Measurements from ENCODE around the gene PIANP.
A peak's percentile ranks its signal among the peaks of the same experiment; 100 is the strongest.

Gene PIANP

GRCh38 chr12:6703631-6704030 is 3.0 kb upstream of the PIANP start:
- Histone ChIP-seq H3K36me3 (ENCODE audit: control insufficient read depth in 1 of 2, insufficient read depth in 2 of 2, low read length in 2 of 2) (no peaks in the 10 kb centered on the region), H3K9me3 (ENCODE audit: insufficient read depth, low read depth, low read length) (no peaks in the 10 kb centered on the region), H4K8ac (ENCODE audit: low read depth, low read length) (no peak overlapping the region), H3K18ac (ENCODE audit: low read length) (no peak overlapping the region), H3K4me2 (ENCODE audit: low read length) (no peak overlapping the region), H3K9ac (ENCODE audit: low read length) (no peak overlapping the region), H2AFZ (ENCODE audit: insufficient read depth, low read length, poor library complexity) (no peak overlapping the region), H3K4me1 (ENCODE audit: control insufficient read depth in 1 of 2, insufficient read depth in 2 of 2, low read length in 2 of 2) (peaks cover 4 to 8% of the 10 kb centered on the region in 2 experiments), H3K27ac (ENCODE audit: low read depth, low read length) (no peak overlapping the region), H4K12ac (ENCODE audit: low read depth, low read length) (no peak overlapping the region), H2BK5ac (ENCODE audit: low read depth, low read length, poor library complexity) (no peak overlapping the region), H3K14ac (ENCODE audit: low read length) (no peak overlapping the region), H2AK5ac (ENCODE audit: low read length) (no peak overlapping the region), H3K27me3 (ENCODE audit: insufficient read depth, low read length) (peaks cover 26% of the 10 kb centered on the region), H4K91ac (ENCODE audit: low read depth, low read length) (no peak overlapping the region), H2BK120ac (ENCODE audit: insufficient read depth, low read length, poor library complexity) (no peak overlapping the region), H3K79me2 (ENCODE audit: control insufficient read depth, insufficient read depth, low read length, poor library complexity) (no peaks in the 10 kb centered on the region), H2BK12ac (ENCODE audit: low read length) (no peak overlapping the region), H3K79me1 (ENCODE audit: low read length) (no peaks in the 10 kb centered on the region), H3K23ac (ENCODE audit: low read length) (no peak overlapping the region), H3K4me3 (ENCODE audit: low read depth, low read length) (no peak overlapping the region), H3K4ac (ENCODE audit: low read depth, low read length) (no peak overlapping the region)
- WGBS (ENCODE audit: extremely low coverage, insufficient coverage, insufficient read length): no CpG with 5 or more reads among the region's 10 CpGs
- DNase-seq: no peak

GRCh38 chr12:6701078-6701768 is 608 bp upstream of the PIANP start:
- Histone ChIP-seq H3K27ac (ENCODE audit: low read depth, low read length) (no peak overlapping the region), H2BK5ac (ENCODE audit: low read depth, low read length, poor library complexity) (no peak overlapping the region), H3K36me3 (ENCODE audit: control insufficient read depth in 1 of 2, insufficient read depth in 2 of 2, low read length in 2 of 2) (no peaks in the 10 kb centered on the region), H3K79me1 (ENCODE audit: low read length) (no peaks in the 10 kb centered on the region), H2AK5ac (ENCODE audit: low read length) (no peak overlapping the region), H3K14ac (ENCODE audit: low read length) (no peak overlapping the region), H3K23ac (ENCODE audit: low read length) (no peak overlapping the region), H2BK12ac (ENCODE audit: low read length) (no peak overlapping the region), H3K4me1 (ENCODE audit: control insufficient read depth in 1 of 2, insufficient read depth in 2 of 2, low read length in 2 of 2) (peaks cover 4 to 8% of the 10 kb centered on the region in 2 experiments), H3K9ac (ENCODE audit: low read length) (peak overlapping the region; percentile 16), H3K27me3 (ENCODE audit: insufficient read depth, low read length) (peaks cover 31% of the 10 kb centered on the region), H2BK120ac (ENCODE audit: insufficient read depth, low read length, poor library complexity) (no peak overlapping the region), H3K18ac (ENCODE audit: low read length) (peak overlapping the region; percentile 6), H4K91ac (ENCODE audit: low read depth, low read length) (no peak overlapping the region), H4K8ac (ENCODE audit: low read depth, low read length) (no peak overlapping the region), H3K4me3 (ENCODE audit: low read depth, low read length) (no peak overlapping the region), H3K79me2 (ENCODE audit: control insufficient read depth, insufficient read depth, low read length, poor library complexity) (no peaks in the 10 kb centered on the region), H3K4me2 (ENCODE audit: low read length) (peak overlapping the region; percentile 68), H2AFZ (ENCODE audit: insufficient read depth, low read length, poor library complexity) (no peak overlapping the region), H3K9me3 (ENCODE audit: insufficient read depth, low read depth, low read length) (no peaks in the 10 kb centered on the region), H3K4ac (ENCODE audit: low read depth, low read length) (no peak overlapping the region), H4K12ac (ENCODE audit: low read depth, low read length) (no peak overlapping the region)
- WGBS (ENCODE audit: extremely low coverage, insufficient coverage, insufficient read length): no CpG with 5 or more reads among the region's 13 CpGs
- DNase-seq: no peak

- no peak overlapping the region for H4K8ac ChIP-seq (ENCODE audit: low read depth, low read length)
- H3K18ac ChIP-seq (ENCODE audit: low read length): no peak overlapping the region
- H3K4me3 ChIP-seq (ENCODE audit: low read depth, low read length): no peak overlapping the region
- H3K27ac ChIP-seq (ENCODE audit: low read depth, low read length): no peak overlapping the region
- no peak overlapping the region for H3K14ac ChIP-seq (ENCODE audit: low read length)
- H3K79me1 ChIP-seq (ENCODE audit: low read length): no peaks in the 10 kb centered on the region
- no CpG with 5 or more reads among the region's 65 CpGs for WGBS (ENCODE audit: extremely low coverage, insufficient coverage, insufficient read length)
- no peak overlapping the region for H2AFZ ChIP-seq (ENCODE audit: insufficient read depth, low read length, poor library complexity)
- peaks cover 31% of the 10 kb centered on the region for H3K27me3 ChIP-seq (ENCODE audit: insufficient read depth, low read length)
- no peak overlapping the region for H4K91ac ChIP-seq (ENCODE audit: low read depth, low read length)
- no peaks in the 10 kb centered on the region for H3K79me2 ChIP-seq (ENCODE audit: control insufficient read depth, insufficient read depth, low read length, poor library complexity)
- peaks cover 4 to 8% of the 10 kb centered on the region in 2 experiments for H3K4me1 ChIP-seq (ENCODE audit: control insufficient read depth in 1 of 2, insufficient read depth in 2 of 2, low read length in 2 of 2)
- no peak overlapping the region for H2AK5ac ChIP-seq (ENCODE audit: low read length)
- H4K12ac ChIP-seq (ENCODE audit: low read depth, low read length): no peak overlapping the region
- no peak overlapping the region for H2BK5ac ChIP-seq (ENCODE audit: low read depth, low read length, poor library complexity)
- H3K4ac ChIP-seq (ENCODE audit: low read depth, low read length): no peak overlapping the region
- no peak for DNase-seq
- H3K4me2 ChIP-seq (ENCODE audit: low read length): peak overlapping the region; percentile 59
- no peak overlapping the region for H3K9ac ChIP-seq (ENCODE audit: low read length)
- H2BK12ac ChIP-seq (ENCODE audit: low read length): no peak overlapping the region
- no peaks in the 10 kb centered on the region for H3K36me3 ChIP-seq (ENCODE audit: control insufficient read depth in 1 of 2, insufficient read depth in 2 of 2, low read length in 2 of 2)
- H3K9me3 ChIP-seq (ENCODE audit: insufficient read depth, low read depth, low read length): no peaks in the 10 kb centered on the region
- H3K23ac ChIP-seq (ENCODE audit: low read length): no peak overlapping the region
- no peak overlapping the region for H2BK120ac ChIP-seq (ENCODE audit: insufficient read depth, low read length, poor library complexity)
Observed at GRCh38 chr12:6699989-6700645, 498 bp downstream of the PIANP start.

- no peaks in the 10 kb centered on the region for H3K79me1 ChIP-seq (ENCODE audit: low read length)
- H2AFZ ChIP-seq (ENCODE audit: insufficient read depth, low read length, poor library complexity): no peak overlapping the region
- no peak for DNase-seq
- no peak overlapping the region for H2AK5ac ChIP-seq (ENCODE audit: low read length)
- H4K8ac ChIP-seq (ENCODE audit: low read depth, low read length): no peak overlapping the region
- H3K14ac ChIP-seq (ENCODE audit: low read length): no peak overlapping the region
- H3K4me1 ChIP-seq (ENCODE audit: control insufficient read depth in 1 of 2, insufficient read depth in 2 of 2, low read length in 2 of 2): peaks cover 4 to 8% of the 10 kb centered on the region in 2 experiments
- peaks cover 31% of the 10 kb centered on the region for H3K27me3 ChIP-seq (ENCODE audit: insufficient read depth, low read length)
- WGBS (ENCODE audit: extremely low coverage, insufficient coverage, insufficient read length): no CpG with 5 or more reads among the region's 16 CpGs
- no peak overlapping the region for H2BK12ac ChIP-seq (ENCODE audit: low read length)
- H3K4me2 ChIP-seq (ENCODE audit: low read length): peak overlapping the region; percentile 59
- H2BK5ac ChIP-seq (ENCODE audit: low read depth, low read length, poor library complexity): no peak overlapping the region
- no peaks in the 10 kb centered on the region for H3K36me3 ChIP-seq (ENCODE audit: control insufficient read depth in 1 of 2, insufficient read depth in 2 of 2, low read length in 2 of 2)
- no peak overlapping the region for H3K9ac ChIP-seq (ENCODE audit: low read length)
- no peaks in the 10 kb centered on the region for H3K9me3 ChIP-seq (ENCODE audit: insufficient read depth, low read depth, low read length)
- H3K4me3 ChIP-seq (ENCODE audit: low read depth, low read length): no peak overlapping the region
- H3K23ac ChIP-seq (ENCODE audit: low read length): no peak overlapping the region
- H2BK120ac ChIP-seq (ENCODE audit: insufficient read depth, low read length, poor library complexity): no peak overlapping the region
- H3K27ac ChIP-seq (ENCODE audit: low read depth, low read length): no peak overlapping the region
- no peaks in the 10 kb centered on the region for H3K79me2 ChIP-seq (ENCODE audit: control insufficient read depth, insufficient read depth, low read length, poor library complexity)
- H4K91ac ChIP-seq (ENCODE audit: low read depth, low read length): no peak overlapping the region
- H3K18ac ChIP-seq (ENCODE audit: low read length): no peak overlapping the region
- no peak overlapping the region for H3K4ac ChIP-seq (ENCODE audit: low read depth, low read length)
- H4K12ac ChIP-seq (ENCODE audit: low read depth, low read length): no peak overlapping the region
Observed at GRCh38 chr12:6699259-6699988, 1.2 kb downstream of the PIANP start.
